ENCODE results near the gene PIGP. TPM values are rescaled to one million over a fixed set of nuclear protein-coding genes. Genes with fewer than 3 reads are reported as not detected.

Gene PIGP
- 13.6 to 18.4 TPM (median 16.0 TPM) in 5 replicates for total RNA-seq (2022; extraction: Qiagen RNA extraction)

GRCh38 chr21:37072988-37073416, at the start of gene PIGP, which contains the start of gene TTC3:
PIGP (minus strand) TSS chr21:37073071; CDS start chr21:37072515, 556 bp downstream.
TTC3 (plus strand) TSS chr21:37073254; CDS start chr21:37087258, 14,004 bp downstream.

Other genes starting within 250 kb of the PIGP start
- 5.3 to 7.4 TPM (median 6.7 TPM) in 5 replicates for gene HLCS, start 106.4 kb downstream of the PIGP start, total RNA-seq (2022; extraction: Qiagen RNA extraction)
- 0.30 to 0.78 TPM (median 0.47 TPM) in 5 replicates for gene RIPPLY3, start 66.4 kb downstream of the PIGP start, total RNA-seq (2022; extraction: Qiagen RNA extraction)
- 24.3 to 38.4 TPM (median 30.1 TPM) in 5 replicates for gene TTC3, start 183 bp upstream of the PIGP start, total RNA-seq (2022; extraction: Qiagen RNA extraction)
- gene VPS26C, start 194.3 kb upstream of the PIGP start, total RNA-seq (2022; extraction: Qiagen RNA extraction): 28.2 to 32.3 TPM (median 30.5 TPM) in 5 replicates

All from A549 treated with Mapracorat at 1 μM for 4 hours (cell line).